Ramos (cell line): Measurements from ENCODE around the gene CTNNA3.

Experiments
- in situ Hi-C: fragments of 300-500 bp; cut with MboI; formaldehyde crosslinking; loops from one replicate; pipeline ENCODE4 v1.14.3; 2022; ENCODE audit warnings: low sequenced_read_pairs; ENCODE audit not compliant: unreplicated experiment

CTNNA3 gene

GRCh38 chr10:67666416-67667034 is 29.5 kb downstream of the CTNNA3 start:
- in situ Hi-C loops, result no loop called here

DNA sequence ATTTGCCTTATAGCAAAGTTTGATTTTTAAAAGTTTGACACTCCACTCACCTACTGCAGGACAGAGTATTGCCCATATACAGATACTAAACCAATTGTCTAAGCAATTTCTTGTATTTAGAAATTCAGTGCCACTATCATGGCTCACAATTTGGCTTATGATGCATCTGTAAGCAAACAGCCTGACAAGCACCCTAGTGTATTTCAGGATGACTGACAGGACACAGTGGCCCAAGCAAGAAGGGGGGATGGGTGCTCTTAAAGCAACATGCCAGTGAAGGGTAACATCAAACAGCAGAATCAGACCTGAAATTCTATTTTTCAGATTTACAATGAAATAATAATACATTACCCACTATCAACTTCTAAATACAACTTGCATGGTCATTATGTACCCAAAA is 30.5 kb downstream of the CTNNA3 start:
- in situ Hi-C loops, result no loop called here

- in situ Hi-C loops, result no loop called here
These were observed 31.1 kb downstream of the CTNNA3 start for GRCh38 chr10:67664942-67665341.

DNA sequence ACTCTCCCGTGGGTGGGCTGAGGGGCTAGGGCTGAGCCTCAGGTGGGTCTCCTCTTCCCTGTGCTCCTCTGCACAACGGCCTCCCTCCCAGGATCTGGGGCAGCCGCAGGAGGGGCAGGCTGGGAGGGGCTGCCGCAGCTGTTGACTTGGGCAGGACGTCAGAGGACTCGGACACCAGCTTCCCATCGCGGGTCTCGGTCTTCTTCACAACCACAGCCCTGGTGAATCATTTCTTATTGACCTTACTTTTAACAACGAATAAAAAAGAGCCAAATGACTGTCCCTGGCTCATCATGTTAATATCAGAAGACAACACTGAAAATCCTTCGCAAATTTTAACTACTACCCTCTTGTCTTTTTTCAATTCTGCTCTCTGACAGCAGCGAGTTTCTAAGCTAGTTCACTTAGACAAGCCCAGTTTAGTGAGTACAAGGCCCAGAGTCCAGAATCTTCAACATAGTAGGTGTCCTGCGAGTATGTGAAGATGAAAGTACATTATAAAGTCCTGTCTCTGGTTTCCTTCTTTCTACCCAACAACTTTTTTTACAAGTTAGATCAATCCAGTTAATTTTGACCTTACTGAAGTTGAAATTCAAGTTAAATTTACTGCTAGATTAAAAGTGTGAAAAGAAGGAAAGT is 32.4 kb downstream of the CTNNA3 start:
- in situ Hi-C loops, result no loop called here

GRCh38 chr10:67662415-67662814 is 33.6 kb downstream of the CTNNA3 start:
- in situ Hi-C loops, result no loop called here

DNA sequence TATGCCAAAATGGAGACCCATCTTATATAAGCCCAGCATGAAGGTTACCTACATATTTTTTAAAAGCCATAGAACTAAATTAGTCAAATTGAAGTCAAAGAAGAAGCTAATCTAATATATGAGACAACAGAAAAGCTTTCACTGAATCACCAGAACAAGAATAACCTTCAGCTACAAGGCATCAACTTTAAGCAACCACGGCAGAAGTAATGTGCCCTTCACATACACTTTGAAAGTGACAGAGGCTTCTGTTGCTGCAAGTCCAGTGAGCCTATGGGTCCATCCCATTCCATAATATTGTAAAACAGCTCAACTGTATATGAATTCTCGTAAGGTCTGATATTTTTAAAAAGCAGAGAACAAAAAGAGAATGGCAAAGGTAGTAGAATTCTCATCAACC is 36.5 kb downstream of the CTNNA3 start:
- in situ Hi-C loops, result no loop called here

- in situ Hi-C loops, result no loop called here
These were observed 38.2 kb downstream of the CTNNA3 start for GRCh38 chr10:67657775-67658174.

DNA sequence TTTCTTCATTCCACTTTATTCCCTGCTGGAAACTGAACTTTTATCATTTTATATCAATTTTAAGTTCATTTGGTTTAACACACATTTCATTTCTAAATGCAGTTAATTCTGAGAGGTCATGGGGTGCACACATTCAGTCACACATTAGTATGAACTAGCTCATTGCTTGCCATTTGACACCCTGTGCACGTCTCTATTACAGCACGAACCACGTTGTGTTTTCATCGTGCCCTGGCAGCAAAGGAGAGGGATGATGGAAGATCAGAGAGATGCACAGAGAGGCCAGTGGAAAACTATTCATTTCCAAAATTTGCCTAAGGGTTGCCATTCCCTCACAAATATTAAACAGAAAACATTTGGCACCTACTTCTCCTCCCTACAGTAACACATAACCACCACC is 45.4 kb downstream of the CTNNA3 start:
- in situ Hi-C loops, result no loop called here

- in situ Hi-C loops, result no loop called here
These were observed 47.3 kb downstream of the CTNNA3 start for GRCh38 chr10:67648613-67649229.

DNA sequence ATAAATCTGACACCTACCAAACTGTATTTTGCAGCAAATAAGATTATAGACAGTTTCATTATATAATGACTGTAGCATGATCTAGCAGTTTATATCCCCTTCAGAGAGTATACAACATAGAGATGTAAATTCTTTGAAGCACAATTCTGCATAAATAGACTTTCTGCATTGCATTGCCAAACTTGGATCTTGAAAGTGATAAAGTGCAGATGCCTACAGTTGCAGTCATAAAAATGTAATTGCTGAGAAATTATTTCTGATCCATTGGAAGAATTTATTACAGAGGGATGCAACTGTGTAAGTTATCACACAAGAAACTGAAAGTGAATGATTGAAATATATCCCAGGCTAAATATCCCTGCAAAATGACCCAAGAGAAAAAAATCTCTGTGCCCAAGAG is 65.1 kb downstream of the CTNNA3 start:
- in situ Hi-C loops, result no loop called here

- in situ Hi-C loops, result no loop called here
These were observed 66.5 kb downstream of the CTNNA3 start for GRCh38 chr10:67629461-67629971.

DNA sequence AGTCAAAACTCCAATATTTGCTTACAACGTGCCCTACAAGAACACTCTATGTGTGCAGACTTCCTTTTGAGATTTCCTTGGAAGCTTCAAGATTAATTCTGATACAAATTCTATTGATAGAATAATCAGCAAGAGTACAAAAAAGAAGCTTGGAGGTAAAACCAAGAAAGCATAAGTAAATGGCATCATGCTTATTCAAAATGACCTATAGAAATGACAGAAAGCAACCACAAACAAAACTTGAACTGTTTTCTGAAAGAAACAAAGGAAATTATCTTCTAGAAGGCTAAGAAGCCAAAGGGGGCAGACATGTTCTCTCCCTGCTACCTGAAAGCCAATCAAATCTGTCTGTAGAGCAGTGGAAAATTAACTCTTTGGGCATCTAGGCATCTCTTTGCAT is 73.0 kb downstream of the CTNNA3 start:
- in situ Hi-C loops, result no loop called here

- in situ Hi-C loops, result no loop called here
These were observed 73.5 kb downstream of the CTNNA3 start for GRCh38 chr10:67622511-67622910.

DNA sequence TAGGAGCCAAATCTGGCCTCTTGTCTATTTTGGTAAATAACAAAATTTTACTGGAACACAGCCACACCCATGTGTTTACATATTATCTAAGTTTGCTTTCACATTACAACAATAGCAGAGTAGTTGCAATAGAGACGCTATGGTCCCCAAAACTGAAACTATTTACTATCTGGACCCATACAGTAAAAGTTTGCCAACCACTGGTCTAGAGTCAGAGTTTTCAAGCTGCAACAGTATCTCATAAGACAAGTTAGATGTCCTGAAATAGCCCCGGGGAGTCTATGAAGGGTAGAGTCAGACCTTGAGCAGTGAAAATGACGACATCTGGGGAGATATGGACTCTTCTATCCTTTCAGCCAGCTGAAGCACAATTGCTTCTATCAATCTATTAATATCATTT is 74.2 kb downstream of the CTNNA3 start:
- in situ Hi-C loops, result no loop called here

GRCh38 chr10:67618116-67618515 is 77.9 kb downstream of the CTNNA3 start:
- in situ Hi-C loops, result no loop called here

DNA sequence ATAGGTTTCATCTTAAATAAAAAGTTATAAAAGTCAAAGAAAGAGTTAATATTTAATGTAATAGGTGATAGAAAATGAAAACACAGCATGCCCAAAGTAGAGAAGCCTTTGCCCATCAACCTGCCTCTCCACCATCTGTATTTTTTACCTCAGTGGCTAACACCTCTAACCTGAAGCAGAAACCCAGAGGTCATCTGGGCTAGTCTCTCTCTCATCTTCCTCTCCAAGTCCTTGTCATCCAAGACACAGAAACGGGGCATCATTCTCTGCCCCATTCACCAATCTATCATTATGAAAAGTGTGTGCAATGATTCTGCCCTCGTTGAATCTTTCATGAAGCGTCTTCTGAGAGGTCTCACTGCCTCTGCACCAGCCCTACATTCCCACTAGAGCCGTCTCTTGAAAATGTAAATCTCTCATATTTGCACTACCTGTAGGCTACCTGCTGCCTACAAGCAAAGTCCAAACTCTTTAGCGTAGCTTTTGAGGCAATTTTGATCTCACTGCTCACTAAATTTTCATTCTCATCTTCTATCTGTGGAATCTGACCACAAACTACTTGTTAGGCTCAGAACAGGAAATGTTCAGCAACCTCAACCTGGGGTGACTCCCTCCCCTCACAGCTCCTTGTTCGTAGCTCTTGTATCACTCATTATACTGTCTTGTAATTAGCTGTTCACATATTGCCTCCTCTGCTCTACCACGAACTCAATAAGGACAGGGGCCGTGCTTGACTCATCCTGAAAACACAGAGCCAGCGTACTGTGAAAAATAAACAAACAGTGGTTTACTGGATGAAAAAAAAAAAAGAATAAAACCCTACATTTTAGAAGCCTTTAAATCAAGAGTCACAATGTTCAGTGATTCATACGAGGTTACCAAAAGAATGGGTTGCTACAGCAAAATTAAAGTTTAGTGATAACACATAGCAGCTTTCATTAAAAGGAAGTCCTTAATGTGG is 83.1 kb downstream of the CTNNA3 start:
- in situ Hi-C loops, result no loop called here

DNA sequence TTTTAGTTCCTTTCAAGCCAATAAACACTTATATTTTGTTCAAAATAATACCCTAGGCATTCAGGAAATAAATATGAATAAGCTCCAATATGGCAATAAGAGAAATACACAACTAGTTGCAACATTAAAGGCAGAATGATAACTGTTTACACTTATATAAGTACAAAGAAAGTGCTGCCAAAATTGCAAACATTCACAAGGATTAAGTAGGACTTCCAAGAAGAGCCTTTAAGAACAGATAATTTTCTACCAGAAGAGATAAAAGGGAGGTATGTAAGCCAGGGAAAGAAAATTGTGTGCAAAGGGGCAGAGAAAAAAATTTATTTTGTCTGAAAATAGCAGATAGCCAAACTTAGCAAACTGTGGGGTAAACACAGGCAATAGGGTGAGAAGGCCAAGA is 83.8 kb downstream of the CTNNA3 start:
- in situ Hi-C loops, result no loop called here

DNA sequence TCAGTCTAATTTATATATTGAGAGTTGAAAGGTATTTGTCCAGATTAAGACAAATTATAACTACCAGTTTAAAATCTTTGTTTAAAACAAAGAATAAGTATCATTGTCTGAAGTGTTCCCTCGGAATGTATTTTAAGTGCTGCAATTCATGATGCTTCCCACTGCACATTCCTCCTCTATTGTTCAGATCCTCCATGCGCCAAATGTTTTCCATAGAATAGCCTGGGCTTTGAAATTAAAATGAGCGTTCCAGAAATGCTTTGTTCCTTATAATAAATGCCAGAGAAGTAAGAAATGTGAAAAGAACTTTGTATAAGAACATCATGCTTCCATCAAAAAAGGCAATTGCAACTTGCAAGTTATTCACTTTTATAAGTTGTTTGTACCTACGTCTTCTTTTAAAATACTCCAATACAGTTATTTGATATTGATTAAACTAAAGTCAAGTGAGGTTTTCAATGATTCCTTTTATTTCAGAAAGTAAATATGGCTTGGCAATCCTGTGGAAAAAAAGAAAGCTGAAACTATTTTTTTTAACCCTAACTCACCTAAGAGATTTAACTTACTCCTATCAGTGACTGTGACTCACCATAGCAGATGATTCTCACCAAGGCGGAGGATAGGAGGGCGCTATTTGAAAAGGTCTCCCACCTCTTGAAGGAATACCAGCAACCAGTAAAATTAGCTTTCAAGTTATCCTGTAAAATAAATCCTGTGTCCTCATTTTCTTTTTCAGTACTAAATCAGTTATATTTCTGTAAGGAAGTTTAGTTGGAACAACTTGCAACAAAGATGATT is 85.8 kb downstream of the CTNNA3 start:
- in situ Hi-C loops, result no loop called here

GRCh38 chr10:67608001-67608400 is 88.0 kb downstream of the CTNNA3 start:
- in situ Hi-C loops, result no loop called here

DNA sequence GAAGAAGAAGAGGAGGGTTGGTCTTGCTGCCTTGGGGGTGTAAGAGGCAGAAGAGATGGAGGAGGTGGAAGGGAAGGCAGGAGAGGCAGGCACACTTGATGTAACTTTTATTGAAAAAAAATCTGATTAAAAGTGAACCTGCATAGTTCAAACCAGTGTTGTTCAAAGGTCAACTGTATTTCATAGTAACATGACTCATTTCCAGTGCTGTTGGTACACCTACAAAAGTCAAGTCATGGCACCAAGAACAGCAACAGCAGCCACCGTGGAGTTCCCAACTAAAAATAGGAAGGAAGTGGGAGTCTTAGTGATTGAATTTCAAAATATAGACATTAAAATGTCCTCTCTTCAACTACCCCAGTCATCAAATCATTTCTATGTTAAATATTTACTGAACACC is 88.5 kb downstream of the CTNNA3 start:
- in situ Hi-C loops, result no loop called here
